ENCODE measurements around the gene GNAS-AS1. TPM values are rescaled to one million over a fixed set of nuclear protein-coding genes. Genes with fewer than 3 reads are reported as not detected.
A peak's percentile ranks its signal among the peaks of the same experiment; 100 is the strongest.

The GNAS-AS1 gene
- total and polyA plus RNA-seq, 2 experiments from 2014 or later, result 12.3 to 15.0 TPM

DNA sequence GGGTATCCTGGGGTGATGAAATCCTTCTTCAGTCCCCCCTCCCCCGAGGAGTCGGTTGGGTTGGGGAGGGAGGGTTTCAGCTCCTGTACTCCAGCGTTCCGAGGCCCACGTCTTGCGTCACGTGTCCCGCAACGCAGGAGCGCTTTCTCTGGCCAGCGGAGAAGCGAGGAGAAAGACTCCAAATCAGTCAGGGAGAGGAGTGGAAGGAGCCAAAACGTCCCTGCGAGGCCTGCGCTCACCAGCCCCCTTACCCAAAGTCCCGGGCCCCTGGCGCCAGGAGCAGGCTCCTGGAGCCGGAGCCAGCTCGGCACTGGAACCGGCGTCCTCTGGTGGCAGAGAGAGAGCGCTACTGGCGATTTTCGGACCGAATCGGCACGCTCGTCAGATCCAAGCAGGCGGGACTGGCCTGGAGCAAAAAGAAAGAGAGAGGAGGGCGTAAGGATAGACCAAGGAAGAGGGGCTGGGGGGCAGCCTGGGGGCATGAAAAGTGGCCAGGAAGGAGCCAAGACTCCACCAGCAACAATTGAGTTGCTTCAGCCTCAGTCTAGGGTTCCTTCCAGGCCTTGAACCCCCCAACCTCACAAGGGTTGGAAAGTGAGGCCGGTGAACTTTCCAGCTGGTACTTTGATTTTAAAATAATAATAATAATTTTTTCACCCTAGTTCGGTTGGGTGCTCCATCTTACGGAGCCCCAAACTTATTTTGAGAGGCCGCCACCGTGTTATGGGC is 2.0 kb upstream of the GNAS-AS1 start, which contains the start of gene GNAS (continued):
- TF ChIP-seq, protein P1, sequence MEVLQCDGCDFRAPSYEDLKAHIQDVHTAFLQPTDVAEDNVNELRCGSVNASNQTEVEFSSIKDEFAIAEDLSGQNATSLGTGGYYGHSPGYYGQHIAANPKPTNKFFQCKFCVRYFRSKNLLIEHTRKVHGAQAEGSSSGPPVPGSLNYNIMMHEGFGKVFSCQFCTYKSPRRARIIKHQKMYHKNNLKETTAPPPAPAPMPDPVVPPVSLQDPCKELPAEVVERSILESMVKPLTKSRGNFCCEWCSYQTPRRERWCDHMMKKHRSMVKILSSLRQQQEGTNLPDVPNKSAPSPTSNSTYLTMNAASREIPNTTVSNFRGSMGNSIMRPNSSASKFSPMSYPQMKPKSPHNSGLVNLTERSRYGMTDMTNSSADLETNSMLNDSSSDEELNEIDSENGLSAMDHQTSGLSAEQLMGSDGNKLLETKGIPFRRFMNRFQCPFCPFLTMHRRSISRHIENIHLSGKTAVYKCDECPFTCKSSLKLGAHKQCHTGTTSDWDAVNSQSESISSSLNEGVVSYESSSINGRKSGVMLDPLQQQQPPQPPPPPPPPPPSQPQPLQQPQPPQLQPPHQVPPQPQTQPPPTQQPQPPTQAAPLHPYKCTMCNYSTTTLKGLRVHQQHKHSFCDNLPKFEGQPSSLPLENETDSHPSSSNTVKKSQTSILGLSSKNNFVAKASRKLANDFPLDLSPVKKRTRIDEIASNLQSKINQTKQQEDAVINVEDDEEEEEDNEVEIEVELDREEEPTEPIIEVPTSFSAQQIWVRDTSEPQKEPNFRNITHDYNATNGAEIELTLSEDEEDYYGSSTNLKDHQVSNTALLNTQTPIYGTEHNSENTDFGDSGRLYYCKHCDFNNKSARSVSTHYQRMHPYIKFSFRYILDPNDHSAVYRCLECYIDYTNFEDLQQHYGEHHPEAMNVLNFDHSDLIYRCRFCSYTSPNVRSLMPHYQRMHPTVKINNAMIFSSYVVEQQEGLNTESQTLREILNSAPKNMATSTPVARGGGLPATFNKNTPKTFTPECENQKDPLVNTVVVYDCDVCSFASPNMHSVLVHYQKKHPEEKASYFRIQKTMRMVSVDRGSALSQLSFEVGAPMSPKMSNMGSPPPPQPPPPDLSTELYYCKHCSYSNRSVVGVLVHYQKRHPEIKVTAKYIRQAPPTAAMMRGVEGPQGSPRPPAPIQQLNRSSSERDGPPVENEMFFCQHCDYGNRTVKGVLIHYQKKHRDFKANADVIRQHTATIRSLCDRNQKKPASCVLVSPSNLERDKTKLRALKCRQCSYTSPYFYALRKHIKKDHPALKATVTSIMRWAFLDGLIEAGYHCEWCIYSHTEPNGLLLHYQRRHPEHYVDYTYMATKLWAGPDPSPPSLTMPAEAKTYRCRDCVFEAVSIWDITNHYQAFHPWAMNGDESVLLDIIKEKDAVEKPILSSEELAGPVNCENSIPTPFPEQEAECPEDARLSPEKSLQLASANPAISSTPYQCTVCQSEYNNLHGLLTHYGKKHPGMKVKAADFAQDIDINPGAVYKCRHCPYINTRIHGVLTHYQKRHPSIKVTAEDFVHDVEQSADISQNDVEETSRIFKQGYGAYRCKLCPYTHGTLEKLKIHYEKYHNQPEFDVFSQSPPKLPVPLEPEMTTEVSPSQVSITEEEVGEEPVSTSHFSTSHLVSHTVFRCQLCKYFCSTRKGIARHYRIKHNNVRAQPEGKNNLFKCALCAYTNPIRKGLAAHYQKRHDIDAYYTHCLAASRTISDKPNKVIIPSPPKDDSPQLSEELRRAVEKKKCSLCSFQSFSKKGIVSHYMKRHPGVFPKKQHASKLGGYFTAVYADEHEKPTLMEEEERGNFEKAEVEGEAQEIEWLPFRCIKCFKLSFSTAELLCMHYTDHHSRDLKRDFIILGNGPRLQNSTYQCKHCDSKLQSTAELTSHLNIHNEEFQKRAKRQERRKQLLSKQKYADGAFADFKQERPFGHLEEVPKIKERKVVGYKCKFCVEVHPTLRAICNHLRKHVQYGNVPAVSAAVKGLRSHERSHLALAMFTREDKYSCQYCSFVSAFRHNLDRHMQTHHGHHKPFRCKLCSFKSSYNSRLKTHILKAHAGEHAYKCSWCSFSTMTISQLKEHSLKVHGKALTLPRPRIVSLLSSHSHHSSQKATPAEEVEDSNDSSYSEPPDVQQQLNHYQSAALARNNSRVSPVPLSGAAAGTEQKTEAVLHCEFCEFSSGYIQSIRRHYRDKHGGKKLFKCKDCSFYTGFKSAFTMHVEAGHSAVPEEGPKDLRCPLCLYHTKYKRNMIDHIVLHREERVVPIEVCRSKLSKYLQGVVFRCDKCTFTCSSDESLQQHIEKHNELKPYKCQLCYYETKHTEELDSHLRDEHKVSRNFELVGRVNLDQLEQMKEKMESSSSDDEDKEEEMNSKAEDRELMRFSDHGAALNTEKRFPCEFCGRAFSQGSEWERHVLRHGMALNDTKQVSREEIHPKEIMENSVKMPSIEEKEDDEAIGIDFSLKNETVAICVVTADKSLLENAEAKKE (CRISPR knock-in tag; IDR thresholded peaks at IDR 0.05), result no peak

DNA sequence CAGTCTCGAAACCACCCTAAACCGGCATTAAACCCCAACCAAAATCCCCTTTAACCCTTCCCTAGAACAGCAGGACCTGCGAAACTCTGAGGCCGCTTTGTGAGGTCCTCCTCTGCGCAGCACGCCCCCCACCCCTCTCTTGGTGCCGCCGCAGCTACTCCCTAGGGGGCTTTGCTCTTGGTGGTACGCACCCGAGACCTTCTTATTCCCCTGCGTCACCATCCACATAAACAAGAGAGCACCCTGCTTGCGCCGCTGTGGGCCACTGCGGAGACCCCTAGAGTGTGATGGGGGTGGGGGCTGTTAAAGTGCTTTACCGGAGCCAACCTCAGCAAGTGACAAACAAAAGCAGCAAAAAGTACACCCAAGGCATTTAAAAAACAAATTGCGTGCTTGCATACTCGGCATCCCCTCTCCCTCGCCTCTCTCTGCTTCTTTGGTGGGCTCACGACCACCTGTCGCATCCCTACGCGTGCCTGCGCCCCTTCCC is 1.3 kb upstream of the GNAS-AS1 start:
- H3K4me1 ChIP-seq (ENCODE audit: insufficient read depth), result peaks cover 36% of the 10 kb centered on the region
- H3K4me1 Mint-ChIP-seq, result peaks cover 64% of the 10 kb centered on the region
- H4K20me1 ChIP-seq (replicated peaks; ENCODE audit: insufficient read depth), result peaks cover 7% of the 10 kb centered on the region; the same call in 1 of the 2 replicates
- H2AFZ ChIP-seq, result peak overlapping the region; percentile 89
- peaks cover 62% of the 10 kb centered on the region for H3K27me3 Mint-ChIP-seq (ENCODE audit: insufficient read depth, low read depth, poor library complexity)
- peaks cover 12% of the 10 kb centered on the region; the same call in 1 of the 2 replicates for H3F3A ChIP-seq (replicated peaks; ENCODE audit: low read depth)
- peak overlapping the region; percentile 86 for H3K4me2 ChIP-seq
- DNase-seq (ENCODE audit: low spot score), result no peak
- H3K9me3 Mint-ChIP-seq, result no peaks in the 10 kb centered on the region; the same call in 2 of the 3 replicates
- H3K27me3 ChIP-seq (ENCODE audit: insufficient read depth), result peaks cover 56% of the 10 kb centered on the region
- ATAC-seq, result no peak
- H3K4me3 Mint-ChIP-seq, result peak overlapping the region; percentile 83
- H3K36me3 Mint-ChIP-seq (ENCODE audit: low read depth), result peaks cover 65% of the 10 kb centered on the region
- TF ChIP-seq ZNF114 (CRISPR knock-in tag; IDR thresholded peaks at IDR 0.05) (no peak), EZH2 (IDR thresholded peaks at IDR 0.05; ENCODE audit: low read depth, unreplicated experiment) (peak; percentile 53), JUNB (IDR thresholded peaks at IDR 0.05; ENCODE audit: unreplicated experiment) (no peak)
- TF ChIP-seq, protein P1 (CRISPR knock-in tag; IDR thresholded peaks at IDR 0.05), result no peak
- peak overlapping the region; percentile 76 for H3K27ac Mint-ChIP-seq
- 0 out of 2 replicates have a peak, but pooled peaks cover 6% of the 10 kb centered on the region for H3K36me3 ChIP-seq (ENCODE audit: insufficient read depth)
- peaks cover 78% of the 10 kb centered on the region for H3K79me2 ChIP-seq (replicated peaks; ENCODE audit: insufficient read depth)
- H3K27ac ChIP-seq (ENCODE audit: low read depth), result peak overlapping the region; percentile 88; the same call in 1 of the 2 replicates
- peak overlapping the region; percentile 90 for H3K4me3 ChIP-seq
- H3K9me2 ChIP-seq (ENCODE audit: insufficient read depth), result no peaks in the 10 kb centered on the region
